A673 (cell line): Measurements from ENCODE around the gene CR2. TPM values are rescaled to one million over a fixed set of nuclear protein-coding genes. Genes with fewer than 3 reads are reported as not detected.
"Not testable (repeated sequence)": the region's sequence is repeated elsewhere in the genome, so short reads cannot be mapped to it uniquely, and the experiment has no call there.

Experiments used
- BruUV-seq: library from RNA; stranded (reverse); fragments of 400-500 nt; replicated peaks from 2 replicates; lab custom pipeline; 2021; lab: Mats Ljungman, UMichigan
- CTCF ChIA-PET: fragments of 300-600 bp; sonication (Branson Sonifier 250); formaldehyde crosslinking; loops from one replicate; lab custom pipeline; 2022; ENCODE audit warnings: antibody characterized with exemption; lab: Charles Lee
- POLR2A ChIA-PET: fragments of 300-600 bp; sonication (Branson Sonifier 250); formaldehyde crosslinking; loops from one replicate; lab custom pipeline; 2022; ENCODE audit warnings: antibody characterized with exemption; ENCODE audit not compliant: low non-redundant PET; lab: Charles Lee
- DNase-seq: peaks from one replicate; pipeline ENCODE4 v3.0.0-alpha.2; 2015; ENCODE audit warnings: low spot score
- H3K27ac ChIP-seq: fragments of 200-600 bp; sonication (generic); 2 replicates; pipeline ENCODE4 v1.5.1; 2016; ENCODE audit warnings: mixed run types, low read depth, mild to moderate bottlenecking, mixed read lengths, antibody characterized with exemption, low read length; ENCODE audit not compliant: poor library complexity, severe bottlenecking
- H3K27me3 ChIP-seq: fragments of 200-600 bp; sonication (generic); replicated peaks from 2 replicates; pipeline ENCODE4 v1.6.1; 2017; ENCODE audit warnings: mixed run types, low read depth, mild to moderate bottlenecking, mixed read lengths, antibody characterized with exemption, low read length; ENCODE audit not compliant: insufficient read depth, poor library complexity
- H3K36me3 ChIP-seq: fragments of 200-600 bp; sonication (generic); 2 replicates; pipeline ENCODE4 v1.6.1; 2016; ENCODE audit warnings: mixed run types, mild to moderate bottlenecking, mixed read lengths, antibody characterized with exemption, low read length; ENCODE audit not compliant: insufficient read depth, poor library complexity, severe bottlenecking
- H3K4me1 ChIP-seq: fragments of 200-600 bp; sonication (generic); 2 replicates; pipeline ENCODE4 v1.6.1; 2017; ENCODE audit warnings: mixed run types, mild to moderate bottlenecking, mixed read lengths, antibody characterized with exemption, low read length; ENCODE audit not compliant: insufficient read depth, poor library complexity, severe bottlenecking
- H3K4me3 ChIP-seq: fragments of 200-600 bp; sonication (generic); 2 replicates; pipeline ENCODE4 v1.5.1; 2016; ENCODE audit warnings: low read depth, mixed run types, mild to moderate bottlenecking, mixed read lengths, low read length; ENCODE audit not compliant: poor library complexity, severe bottlenecking
- H3K9me3 ChIP-seq: fragments of 200-600 bp; sonication (generic); 2 replicates; pipeline ENCODE4 v1.6.1; 2016; ENCODE audit warnings: mixed run types, low read depth, mild to moderate bottlenecking, mixed read lengths, antibody characterized with exemption, low read length; ENCODE audit not compliant: poor library complexity, severe bottlenecking
- EZH2 ChIP-seq: fragments of 200-600 bp; sonication (generic); IDR thresholded peaks from 2 replicates; pipeline ENCODE4 v1.6.1; 2017; ENCODE audit warnings: borderline replicate concordance, low read depth, mild to moderate bottlenecking, mixed read lengths, antibody characterized with exemption, low read length; ENCODE audit not compliant: poor library complexity, severe bottlenecking
- intact Hi-C: fragments of 100-400 bp; cut with micrococcal nuclease; formaldehyde crosslinking; loops from one replicate; pipeline ENCODE4 v1.10.0; 2022; ENCODE audit not compliant: unreplicated experiment
- total RNA-seq: library from RNA; stranded (reverse); gene quantifications from 2 replicates; pipeline ENCODE4 v1.2.3, GENCODE V29; 2021
- TF ChIP-seq, protein P1 (sequence below): fragments of 300-800, 200-600 bp; sonication (generic); conservative IDR thresholded peaks from 2 replicates; pipeline ENCODE4 v1.5.1; 2017; ENCODE audit warnings: low read depth, mild to moderate bottlenecking, antibody characterized with exemption, low read length, moderate library complexity, mixed read lengths

Gene CR2
- total RNA-seq, 1 experiment from 2014 or later, result not detected

DNA sequence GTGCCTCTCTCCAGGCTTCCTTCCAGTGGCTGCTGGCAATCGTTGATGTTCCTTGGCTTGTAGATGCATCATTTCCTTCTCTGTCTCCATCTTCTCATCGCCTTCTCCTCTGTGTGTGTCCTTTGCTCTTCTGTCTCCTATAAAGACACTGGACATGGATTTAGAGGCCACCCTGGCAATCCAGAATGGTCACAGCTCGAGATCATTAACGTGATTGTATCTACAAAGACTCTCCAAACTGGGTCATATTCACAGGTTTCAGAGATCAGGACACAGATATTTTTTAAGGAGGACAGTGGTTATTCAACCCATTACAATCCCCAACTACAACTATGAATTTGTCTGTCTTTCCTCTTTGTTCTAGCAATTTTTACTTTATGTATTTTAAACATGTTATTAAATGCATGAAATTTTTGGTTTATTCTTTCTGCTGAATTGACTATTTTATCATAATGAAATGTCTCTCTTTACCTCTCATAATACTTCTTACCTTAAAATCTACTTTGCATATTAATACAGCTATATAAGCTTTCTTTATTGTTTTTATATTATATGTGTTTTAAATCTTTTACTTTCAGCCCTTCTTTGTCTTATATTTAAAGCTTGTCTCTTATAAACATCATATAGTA is 64.6 kb downstream of the CR2 start:
- no peaks in the 10 kb centered on the region for H3K36me3 ChIP-seq
- POLR2A ChIA-PET, result no interaction called here
- no TSS peak for BruUV-seq
- H3K9me3 ChIP-seq, result no peaks in the 10 kb centered on the region
- H3K4me3 ChIP-seq, result no peak overlapping the region
- H3K4me1 ChIP-seq, result no peaks in the 10 kb centered on the region
- DNase-seq, result no peak
- peaks cover 10% of the 10 kb centered on the region for H3K27me3 ChIP-seq
- CTCF ChIA-PET, result no interaction called here
- intact Hi-C loops, result no loop called here
- no peak overlapping the region for H3K27ac ChIP-seq
- TF ChIP-seq, protein P1, sequence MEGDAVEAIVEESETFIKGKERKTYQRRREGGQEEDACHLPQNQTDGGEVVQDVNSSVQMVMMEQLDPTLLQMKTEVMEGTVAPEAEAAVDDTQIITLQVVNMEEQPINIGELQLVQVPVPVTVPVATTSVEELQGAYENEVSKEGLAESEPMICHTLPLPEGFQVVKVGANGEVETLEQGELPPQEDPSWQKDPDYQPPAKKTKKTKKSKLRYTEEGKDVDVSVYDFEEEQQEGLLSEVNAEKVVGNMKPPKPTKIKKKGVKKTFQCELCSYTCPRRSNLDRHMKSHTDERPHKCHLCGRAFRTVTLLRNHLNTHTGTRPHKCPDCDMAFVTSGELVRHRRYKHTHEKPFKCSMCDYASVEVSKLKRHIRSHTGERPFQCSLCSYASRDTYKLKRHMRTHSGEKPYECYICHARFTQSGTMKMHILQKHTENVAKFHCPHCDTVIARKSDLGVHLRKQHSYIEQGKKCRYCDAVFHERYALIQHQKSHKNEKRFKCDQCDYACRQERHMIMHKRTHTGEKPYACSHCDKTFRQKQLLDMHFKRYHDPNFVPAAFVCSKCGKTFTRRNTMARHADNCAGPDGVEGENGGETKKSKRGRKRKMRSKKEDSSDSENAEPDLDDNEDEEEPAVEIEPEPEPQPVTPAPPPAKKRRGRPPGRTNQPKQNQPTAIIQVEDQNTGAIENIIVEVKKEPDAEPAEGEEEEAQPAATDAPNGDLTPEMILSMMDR, result no peak
- no peak for TF ChIP-seq EZH2

DNA sequence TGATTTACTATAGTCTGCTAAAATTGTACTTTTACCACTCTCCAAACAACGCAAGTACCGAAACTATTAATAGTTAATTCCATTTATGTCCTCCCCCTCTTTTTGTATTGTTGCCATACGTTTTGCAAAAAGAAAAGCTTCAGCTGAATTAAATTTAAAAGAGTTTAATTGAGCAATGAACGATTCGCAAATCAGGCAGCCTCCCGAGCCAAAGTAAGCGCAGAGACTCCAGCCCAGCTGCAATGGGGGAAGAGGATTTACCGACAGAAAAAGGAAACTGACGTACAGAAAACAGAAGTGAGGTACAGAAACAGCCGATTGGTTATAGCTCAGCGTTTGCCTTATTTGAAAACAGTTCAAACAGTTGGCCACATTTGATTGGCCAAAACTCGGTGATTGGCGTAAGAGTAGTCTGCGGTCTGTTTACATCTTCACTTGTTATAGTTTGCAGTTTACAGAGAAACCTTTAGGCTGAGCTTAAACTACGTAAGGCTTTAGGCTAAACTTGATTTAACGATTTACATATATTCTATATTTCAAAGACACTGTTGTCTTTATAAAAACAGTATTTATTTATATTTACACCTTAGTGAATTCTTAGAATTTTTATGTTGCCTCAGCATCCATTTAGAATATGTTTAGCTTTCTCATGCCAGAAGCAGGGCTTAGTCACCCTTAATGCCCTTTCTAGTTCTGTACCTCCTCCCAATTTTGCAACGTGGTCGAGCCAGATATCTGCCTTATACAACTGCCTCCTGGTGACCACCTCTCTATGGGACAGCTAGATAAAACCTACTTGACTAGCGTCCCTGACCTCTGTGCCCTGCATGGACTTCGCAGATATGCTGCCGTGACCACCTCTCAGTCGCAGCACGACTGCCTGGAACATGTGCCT is 65.6 kb downstream of the CR2 start:
- H3K27me3 ChIP-seq, result peaks cover 10% of the 10 kb centered on the region
- no peak overlapping the region for H3K4me3 ChIP-seq
- H3K4me1 ChIP-seq, result no peaks in the 10 kb centered on the region
- intact Hi-C loops, result no loop called here
- POLR2A ChIA-PET, result no interaction called here
- CTCF ChIA-PET, result no interaction called here
- DNase-seq, result peak; percentile 5
- H3K27ac ChIP-seq, result no peak overlapping the region
- TF ChIP-seq, protein P1, result no peak
- TF ChIP-seq EZH2, result no peak
- BruUV-seq, result no TSS peak
- H3K9me3 ChIP-seq, result no peaks in the 10 kb centered on the region
- no peaks in the 10 kb centered on the region for H3K36me3 ChIP-seq

DNA sequence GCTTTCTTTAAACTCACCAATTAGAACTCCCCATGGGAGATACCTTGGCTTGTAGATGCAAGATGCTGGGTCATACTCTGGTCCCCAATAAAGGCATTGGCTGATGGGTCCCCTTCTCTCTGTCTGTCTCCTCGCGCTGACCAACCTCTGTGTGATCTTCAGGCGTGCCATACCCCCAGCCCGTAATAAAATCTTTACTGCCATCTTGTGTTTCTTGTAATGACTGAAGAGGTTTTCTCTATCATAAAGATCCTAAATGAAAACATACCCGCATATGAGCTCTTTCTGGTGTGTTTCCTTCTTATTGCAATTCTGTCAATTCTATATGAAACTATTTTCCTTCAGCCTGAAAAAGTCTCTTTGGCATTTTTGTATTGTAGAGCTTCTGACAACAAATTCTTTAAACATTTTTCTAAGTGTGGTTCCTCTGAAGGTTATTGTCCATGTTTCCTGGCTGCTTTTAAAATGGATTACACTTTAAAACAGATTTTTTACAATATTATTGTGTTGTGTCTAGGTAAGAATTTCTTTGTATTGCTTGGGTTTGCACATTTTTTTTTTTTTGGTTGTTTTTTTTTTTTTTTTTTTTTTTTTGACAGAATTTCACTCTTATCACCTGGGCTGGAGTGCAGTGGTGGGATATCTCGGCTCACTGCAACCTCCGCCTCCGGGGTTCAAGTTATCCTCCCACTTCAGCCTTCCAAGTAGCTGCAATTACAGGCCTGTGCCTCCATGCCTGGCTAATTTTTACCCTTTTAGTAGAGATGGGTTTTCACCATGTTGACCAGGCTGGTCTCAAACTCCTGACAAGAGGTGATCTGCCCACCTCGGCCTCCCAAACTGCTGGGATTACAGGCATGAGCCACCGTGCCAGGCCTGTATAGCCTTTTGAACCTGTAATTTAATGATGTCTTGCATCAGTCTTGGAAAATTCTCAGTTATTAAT is 66.5 kb downstream of the CR2 start:
- H3K36me3 ChIP-seq, POLR2A ChIA-PET, H3K4me3 ChIP-seq, H3K9me3 ChIP-seq, H3K27ac ChIP-seq, intact Hi-C loops, DNase-seq, BruUV-seq, H3K4me1 ChIP-seq: not testable (repeated sequence)
- H3K27me3 ChIP-seq, result peaks cover 10% of the 10 kb centered on the region
- CTCF ChIA-PET, result interaction anchor here (0.7 kb wide), 1 partner anchor 178 kb away, joined by 3 read pairs; no protein-coding TSS in a partner anchor

DNA sequence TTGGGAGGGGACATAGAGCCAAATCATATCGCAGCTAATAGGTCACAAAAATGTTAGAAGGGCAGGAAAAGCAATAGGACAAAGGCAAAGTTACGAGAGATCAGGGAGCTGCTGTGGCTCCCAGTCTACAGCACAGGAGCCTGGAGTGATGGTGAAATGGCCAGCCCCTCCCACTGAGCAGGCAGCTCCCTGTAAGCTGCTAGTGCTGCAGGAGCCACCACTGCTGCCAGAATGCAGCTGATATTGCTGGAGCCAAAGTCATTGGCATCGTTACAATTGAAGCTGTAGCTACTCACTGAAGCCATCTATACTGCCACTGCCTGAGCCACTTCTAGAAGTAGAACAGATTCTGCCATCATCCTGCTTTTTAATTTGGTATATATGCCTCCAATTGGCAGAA is 71.1 kb downstream of the CR2 start:
- POLR2A ChIA-PET, H3K36me3 ChIP-seq, CTCF ChIA-PET, H3K4me3 ChIP-seq, BruUV-seq, DNase-seq, intact Hi-C loops, H3K4me1 ChIP-seq, H3K9me3 ChIP-seq, H3K27ac ChIP-seq, H3K27me3 ChIP-seq: not testable (repeated sequence)

DNA sequence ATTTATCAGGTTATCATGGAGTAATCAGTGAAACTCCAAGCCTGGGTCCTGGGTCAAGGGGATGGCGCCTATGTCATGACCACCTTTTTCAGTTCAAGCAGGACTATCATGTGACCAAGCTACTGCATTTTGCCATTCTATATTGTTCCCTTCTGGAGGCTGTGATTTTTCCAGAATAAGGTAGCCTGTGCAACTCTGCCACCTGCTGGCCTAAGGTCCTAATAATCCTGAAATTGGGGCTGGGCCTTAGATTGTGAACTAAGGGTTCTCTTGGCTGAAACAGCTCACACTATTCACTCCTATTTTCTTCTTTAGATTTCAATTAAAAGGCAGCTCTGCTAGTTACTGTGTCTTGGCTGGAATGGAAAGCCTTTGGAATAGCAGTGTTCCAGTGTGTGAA is 74.3 kb downstream of the CR2 start:
- H3K27me3 ChIP-seq, H3K9me3 ChIP-seq, H3K4me3 ChIP-seq, BruUV-seq, POLR2A ChIA-PET, DNase-seq, H3K36me3 ChIP-seq, H3K4me1 ChIP-seq, H3K27ac ChIP-seq, CTCF ChIA-PET, intact Hi-C loops: not testable (repeated sequence)
